ENCODE results near the gene SORL1. TPM values are rescaled to one million over a fixed set of nuclear protein-coding genes. Genes with fewer than 3 reads are reported as not detected.

SORL1 gene
- total RNA-seq, 1 experiment from 2014 or later, result 68.3 TPM

DNA sequence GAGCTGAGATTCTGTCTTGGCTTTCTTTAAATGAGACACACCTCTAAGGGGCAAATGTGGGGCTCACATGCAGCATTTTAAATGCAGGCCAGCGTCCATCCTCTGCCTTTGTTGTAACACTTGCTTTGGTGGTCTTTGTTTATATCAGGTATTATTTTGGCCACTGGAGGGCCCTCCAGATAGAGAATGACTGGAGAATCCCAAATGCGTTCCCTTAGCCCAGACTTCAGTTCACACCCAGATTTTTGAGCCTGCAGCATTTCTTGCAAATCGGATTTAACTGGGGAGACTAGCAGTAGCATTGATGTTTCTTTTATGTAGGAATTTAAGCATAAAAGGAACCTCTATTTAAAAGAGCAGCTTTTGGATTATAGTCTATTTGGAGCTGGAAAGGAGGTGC lies 200.9 kb downstream of the SORL1 start:
- H3K9ac ChIP-seq (ENCODE audit: extremely low read depth, insufficient read length, low read length), result no peak overlapping the region
- no peak overlapping the region for H3T11ph ChIP-seq (ENCODE audit: low read length)
- H3K36me3 Mint-ChIP-seq (ENCODE audit: insufficient read depth in 1 of 3, low read depth in 3 of 3), result peaks cover 4 to 9% (median 6%) of the 10 kb centered on the region in 3 experiments; a peak in 6 of 7 replicates
- H3K23ac ChIP-seq (ENCODE audit: insufficient read length, low read depth, low read length), result no peak overlapping the region
- H3K14ac ChIP-seq (ENCODE audit: insufficient read depth, low read length), result no peak overlapping the region
- no CpG with 5 or more reads among the region's 3 CpGs for WGBS (ENCODE audit: extremely low coverage, insufficient read length, low lambda C conversion rate)
- H3K27ac Mint-ChIP-seq, result no peak overlapping the region
- H3K27me3 Mint-ChIP-seq (ENCODE audit: low read depth), result peaks cover 1% of the 10 kb centered on the region; the same call in 1 of the 2 replicates
- H3K4me3 Mint-ChIP-seq, result no peak overlapping the region
- no peak overlapping the region for H4K8ac ChIP-seq (replicated peaks; ENCODE audit: insufficient read length, low read depth, low read length)
- TF ChIP-seq, protein P1, sequence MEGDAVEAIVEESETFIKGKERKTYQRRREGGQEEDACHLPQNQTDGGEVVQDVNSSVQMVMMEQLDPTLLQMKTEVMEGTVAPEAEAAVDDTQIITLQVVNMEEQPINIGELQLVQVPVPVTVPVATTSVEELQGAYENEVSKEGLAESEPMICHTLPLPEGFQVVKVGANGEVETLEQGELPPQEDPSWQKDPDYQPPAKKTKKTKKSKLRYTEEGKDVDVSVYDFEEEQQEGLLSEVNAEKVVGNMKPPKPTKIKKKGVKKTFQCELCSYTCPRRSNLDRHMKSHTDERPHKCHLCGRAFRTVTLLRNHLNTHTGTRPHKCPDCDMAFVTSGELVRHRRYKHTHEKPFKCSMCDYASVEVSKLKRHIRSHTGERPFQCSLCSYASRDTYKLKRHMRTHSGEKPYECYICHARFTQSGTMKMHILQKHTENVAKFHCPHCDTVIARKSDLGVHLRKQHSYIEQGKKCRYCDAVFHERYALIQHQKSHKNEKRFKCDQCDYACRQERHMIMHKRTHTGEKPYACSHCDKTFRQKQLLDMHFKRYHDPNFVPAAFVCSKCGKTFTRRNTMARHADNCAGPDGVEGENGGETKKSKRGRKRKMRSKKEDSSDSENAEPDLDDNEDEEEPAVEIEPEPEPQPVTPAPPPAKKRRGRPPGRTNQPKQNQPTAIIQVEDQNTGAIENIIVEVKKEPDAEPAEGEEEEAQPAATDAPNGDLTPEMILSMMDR (conservative IDR thresholded peaks at IDR 0.05), result peak; percentile 68
- H3K23me2 ChIP-seq (ENCODE audit: insufficient read length, low read depth, low read length, poor library complexity, severe bottlenecking), result peaks cover 5% of the 10 kb centered on the region
- no peak overlapping the region for H2BK12ac ChIP-seq (ENCODE audit: insufficient read length, low read depth, low read length)
- no peak overlapping the region for H2BK20ac ChIP-seq (ENCODE audit: low read depth, low read length, poor library complexity, severe bottlenecking)
- no peaks in the 10 kb centered on the region for H3K9me3 ChIP-seq (ENCODE audit: control insufficient read depth, low read depth, low read length)
- H2BK15ac ChIP-seq (ENCODE audit: low read depth, low read length), result no peak overlapping the region
- H3K4me1 Mint-ChIP-seq, result peaks cover 40 to 45% of the 10 kb centered on the region in 2 experiments
- no peak overlapping the region for H3K4me2 ChIP-seq (ENCODE audit: insufficient read depth, insufficient read length, low read length)
- H3K4me1 ChIP-seq (ENCODE audit: insufficient read depth, low read length), result peaks cover 10% of the 10 kb centered on the region; the same call in 1 of the 2 replicates
- no peak overlapping the region for H3K18ac ChIP-seq (ENCODE audit: insufficient read length, low read depth, low read length)
- H4K91ac ChIP-seq (ENCODE audit: insufficient read length, low read depth, low read length), result no peak overlapping the region
- no peaks in the 10 kb centered on the region for H3K79me2 ChIP-seq (ENCODE audit: insufficient read depth, low read length)
- no peak for DNase-seq
- no peak overlapping the region for H3K56ac ChIP-seq (ENCODE audit: insufficient read length, low read depth, low read length)
- no peaks in the 10 kb centered on the region for H3K79me1 ChIP-seq (ENCODE audit: insufficient read depth, low read depth, low read length, poor library complexity, severe bottlenecking)
- H4K5ac ChIP-seq (ENCODE audit: insufficient read length, low read depth, low read length), result no peak overlapping the region
- H2BK120ac ChIP-seq (ENCODE audit: low read depth, low read length, poor library complexity, severe bottlenecking), result no peak overlapping the region
- H4K20me1 ChIP-seq (ENCODE audit: control insufficient read depth, insufficient read depth, insufficient read length), result no peaks in the 10 kb centered on the region
- H2AK5ac ChIP-seq (ENCODE audit: insufficient read length, low read length), result no peak overlapping the region
- H3K27me3 ChIP-seq (ENCODE audit: insufficient read depth, low read length), result no peaks in the 10 kb centered on the region
- H3K9me3 Mint-ChIP-seq, result peaks cover 3 to 6% of the 10 kb centered on the region in 2 experiments
- no peak overlapping the region for H2AFZ ChIP-seq (ENCODE audit: low read length)
- H3K4ac ChIP-seq (ENCODE audit: low read depth, low read length), result no peak overlapping the region
- H3K27ac ChIP-seq (ENCODE audit: insufficient read length, low read depth, low read length), result no peak overlapping the region
- no peak overlapping the region for H2BK5ac ChIP-seq (ENCODE audit: insufficient read length, low read length)

All from H9 (cell line).